NCI-H446 treated with DMSO at 0.1 percent for 48 hours (cell line): ENCODE results near the gene POLR3F.
"Not testable (repeated sequence)": the region's sequence is repeated elsewhere in the genome, so short reads cannot be mapped to it uniquely, and the experiment has no call there.

ENCODE experiments used
- DNase-seq: peaks from one replicate; lab custom pipeline; 2025; lab: John Stamatoyannopoulos, UW

POLR3F gene

DNA sequence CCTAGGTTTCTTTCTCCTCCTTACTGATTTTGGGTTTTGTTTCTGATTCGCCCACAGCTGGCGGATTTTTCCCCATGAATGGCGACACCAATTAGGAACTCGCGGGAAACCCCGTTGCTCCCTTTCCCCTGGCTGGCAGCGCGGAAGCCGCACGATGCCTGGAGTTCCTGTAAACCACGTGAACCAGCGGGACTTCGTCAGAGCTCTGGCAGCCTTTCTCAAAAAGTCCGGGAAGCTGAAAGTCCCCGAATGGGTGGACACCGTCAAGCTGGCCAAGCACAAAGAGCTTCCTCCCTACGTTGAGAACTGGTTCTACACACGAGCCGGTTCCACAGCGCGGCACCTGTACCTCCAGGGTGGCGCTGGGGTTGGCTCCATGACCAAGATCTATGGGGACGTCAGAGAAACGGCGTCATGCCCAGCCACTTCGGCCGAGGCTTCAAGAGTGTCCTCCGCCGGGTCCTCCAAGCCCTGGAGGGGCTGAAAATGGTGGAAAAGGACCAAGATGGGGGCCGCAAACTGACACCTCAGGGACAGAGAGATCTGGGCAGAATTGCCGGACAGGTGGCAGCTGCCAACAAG, 37.4 kb downstream of the POLR3F start:
- DNase-seq, result no peak

GRCh38 chr20:18506744-18507143, 39.6 kb downstream of the POLR3F start:
- no peak for DNase-seq

- peak; percentile 94 for DNase-seq
Measured at GRCh38 chr20:18507218-18508191, 40.3 kb downstream of the POLR3F start, which contains the start of gene SEC23B. Gene SEC23B (plus strand): TSS chr20:18507940. CDS start chr20:18510836, 2,896 bp downstream.

DNA sequence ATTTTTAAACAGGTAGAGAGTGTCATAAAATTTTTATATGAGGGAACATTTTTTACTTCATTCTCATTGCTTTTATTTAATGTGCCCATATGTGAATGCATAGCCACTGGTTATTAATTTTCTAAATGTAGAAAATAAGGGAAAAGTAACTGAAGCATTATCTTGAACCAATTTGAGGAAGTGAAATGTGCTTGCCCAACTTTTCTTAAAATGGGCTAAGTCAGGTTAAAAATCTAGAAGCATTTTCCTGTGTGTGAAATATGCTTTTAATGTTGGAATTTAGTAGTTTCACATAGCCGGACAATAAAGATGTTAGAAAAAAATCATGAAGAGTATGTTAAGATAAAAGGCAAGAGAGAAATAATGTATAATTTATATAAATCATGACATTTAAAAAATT, 44.4 kb downstream of the POLR3F start:
- DNase-seq, result no peak

- DNase-seq, result no peak
Measured at GRCh38 chr20:18513208-18513607, 46.0 kb downstream of the POLR3F start.

DNA sequence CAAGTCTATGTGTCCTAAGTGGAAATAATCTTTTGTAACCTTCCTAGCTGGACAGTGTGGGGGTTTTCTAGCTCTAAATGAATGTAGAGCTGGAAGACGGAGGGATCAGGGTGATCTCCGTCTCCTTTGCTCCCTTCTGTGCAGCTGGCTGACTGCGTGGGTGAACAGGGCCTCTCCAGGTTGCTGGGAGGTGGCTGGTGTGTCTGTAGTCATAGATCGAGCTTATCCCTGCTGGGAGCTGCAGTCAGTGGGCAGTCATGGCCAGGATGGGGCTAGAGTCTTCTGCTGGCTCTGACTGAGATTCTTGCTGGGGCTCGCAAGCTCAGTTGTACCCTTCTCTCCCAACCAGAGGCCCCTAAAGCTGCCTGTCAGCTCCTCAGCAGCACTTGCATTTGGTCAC, 46.9 kb downstream of the POLR3F start:
- no peak for DNase-seq

DNA sequence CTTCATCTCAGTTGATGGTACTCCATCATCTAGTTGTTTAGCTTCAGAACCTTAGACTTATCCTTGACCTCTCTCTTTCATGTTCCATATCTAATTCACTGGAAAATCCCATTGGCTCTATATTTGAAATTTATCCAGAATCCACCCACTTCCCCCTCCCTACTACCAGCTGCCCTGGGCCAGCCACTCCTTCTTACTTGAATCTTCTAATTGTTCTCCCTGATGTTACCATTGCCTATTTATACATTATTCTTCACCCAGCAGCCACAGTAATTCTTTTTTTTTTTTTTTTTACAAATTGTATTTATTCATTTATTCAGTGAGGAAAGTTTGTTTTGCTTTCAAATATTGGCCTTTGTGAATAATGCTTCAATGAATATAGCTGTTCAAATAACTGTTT, 48.8 kb downstream of the POLR3F start:
- no peak for DNase-seq

DNA sequence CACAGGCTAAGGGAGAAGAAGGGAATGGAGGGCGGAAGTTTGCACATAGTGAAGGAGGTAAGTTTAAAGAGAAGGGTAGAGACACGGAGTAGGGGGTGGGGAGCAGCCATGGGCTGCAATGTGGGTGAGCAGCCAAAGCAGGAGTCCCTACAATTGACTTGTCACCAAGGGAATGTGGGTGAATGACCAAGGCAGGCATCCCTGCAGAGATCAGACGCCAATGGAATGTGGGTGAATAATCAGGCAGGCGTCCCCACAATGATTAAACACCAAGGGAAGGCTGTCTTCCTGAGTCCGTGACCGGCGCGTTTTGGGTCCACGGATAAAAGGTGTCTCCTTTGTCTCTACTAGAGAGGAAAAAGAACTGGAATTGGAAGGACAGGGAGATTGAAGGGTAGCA, 54.9 kb downstream of the POLR3F start:
- DNase-seq, result not testable (repeated sequence)

DNA sequence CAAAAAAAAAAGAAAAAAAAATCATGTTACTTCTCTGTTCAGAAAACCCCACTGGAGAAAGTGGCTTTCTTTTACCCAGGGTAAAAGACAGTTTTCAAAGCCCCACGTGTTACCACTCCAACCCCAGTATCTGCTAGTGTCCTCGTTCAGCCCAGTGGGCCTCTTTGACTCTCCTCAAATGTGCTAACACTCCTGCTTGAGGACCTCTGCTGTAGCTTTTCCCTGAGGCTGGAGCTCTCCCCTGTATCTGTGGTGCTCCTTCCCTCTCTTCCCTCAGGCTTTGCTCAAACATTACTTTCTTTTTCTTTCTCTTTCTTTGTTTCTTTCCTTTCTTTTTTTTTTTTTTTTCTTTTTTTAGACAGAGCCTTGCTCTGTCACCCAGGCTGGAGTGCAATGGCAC, 55.9 kb downstream of the POLR3F start:
- no peak for DNase-seq

DNA sequence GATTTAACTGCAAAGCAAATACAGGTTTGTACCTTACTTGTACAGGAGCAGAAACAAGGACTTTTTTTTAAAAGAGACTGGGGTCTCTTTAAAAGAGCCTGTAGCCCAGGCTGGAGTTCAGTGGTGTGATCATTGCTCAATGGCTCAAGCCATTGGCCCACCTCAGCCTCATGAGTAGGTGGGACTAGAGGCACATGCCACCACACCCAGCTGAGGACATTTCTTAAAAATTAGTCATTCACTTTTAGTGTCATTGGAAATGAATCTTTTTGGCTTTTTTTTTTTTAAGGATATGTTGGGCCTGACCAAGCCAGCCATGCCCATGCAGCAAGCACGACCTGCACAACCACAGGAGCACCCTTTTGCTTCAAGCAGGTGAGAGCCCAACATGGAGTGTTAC, 57.5 kb downstream of the POLR3F start:
- DNase-seq, result no peak

GRCh38 chr20:18526761-18527160, 59.6 kb downstream of the POLR3F start:
- not testable (repeated sequence) for DNase-seq

DNA sequence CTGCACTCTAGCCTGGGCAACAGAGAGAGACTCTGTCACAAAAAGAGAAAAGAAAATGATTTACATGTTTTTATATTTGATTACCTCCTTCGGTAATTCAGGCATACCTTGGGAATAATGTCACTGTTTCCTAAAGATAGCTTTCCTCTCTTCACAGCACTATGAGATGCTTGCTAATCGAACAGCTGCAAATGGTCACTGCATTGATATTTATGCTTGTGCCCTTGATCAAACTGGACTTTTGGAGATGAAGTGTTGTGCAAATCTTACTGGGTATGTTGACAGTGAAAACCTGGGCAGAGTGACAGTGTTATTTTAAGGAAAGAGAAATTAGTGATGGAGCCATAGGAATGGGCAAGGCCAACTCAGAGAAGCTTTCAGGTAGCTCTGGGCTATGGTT, 60.1 kb downstream of the POLR3F start:
- DNase-seq, result no peak

- no peak for DNase-seq
Measured at GRCh38 chr20:18527836-18528235, 60.6 kb downstream of the POLR3F start.

DNA sequence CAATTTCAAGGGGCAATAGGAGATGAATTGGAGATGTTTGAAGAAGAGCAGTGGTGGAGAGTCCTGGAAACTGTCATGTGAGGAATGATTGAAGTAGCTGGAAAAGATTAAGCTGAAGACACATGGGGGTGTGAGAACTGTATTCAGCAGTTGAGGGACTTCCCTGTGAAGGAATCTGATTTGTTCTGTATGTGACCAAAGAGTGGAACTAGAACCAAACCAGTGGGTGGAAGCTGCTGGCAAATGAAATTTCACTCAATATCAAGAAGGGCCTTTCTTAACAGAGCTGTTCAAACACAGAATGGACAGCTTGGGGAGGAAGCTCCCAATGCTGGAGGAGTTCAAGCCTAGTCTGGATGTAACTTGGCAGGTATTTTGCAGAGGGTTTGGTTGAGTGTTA, 61.9 kb downstream of the POLR3F start:
- no peak for DNase-seq

- DNase-seq, result no peak
Measured at GRCh38 chr20:18532626-18533025, 65.4 kb downstream of the POLR3F start.

DNA sequence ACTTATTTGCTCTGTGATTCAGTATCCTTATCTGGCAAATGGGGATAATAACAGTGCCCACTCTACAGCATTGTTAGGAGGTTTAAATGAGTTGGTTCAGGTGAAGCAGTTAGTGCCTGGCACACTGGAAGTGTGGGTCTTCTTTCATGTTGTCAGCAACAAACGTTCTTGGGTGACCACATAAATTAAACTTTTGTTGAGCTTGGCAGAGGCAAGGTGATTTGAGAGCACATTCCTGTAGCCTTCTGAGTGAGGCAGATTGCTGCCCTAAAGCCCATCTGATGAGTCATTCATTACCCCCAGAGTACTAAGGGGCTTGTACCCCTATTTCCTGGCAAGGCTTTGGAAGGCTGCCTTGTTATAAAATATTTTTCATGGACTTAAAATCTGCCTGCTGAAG, 66.3 kb downstream of the POLR3F start:
- DNase-seq, result no peak

DNA sequence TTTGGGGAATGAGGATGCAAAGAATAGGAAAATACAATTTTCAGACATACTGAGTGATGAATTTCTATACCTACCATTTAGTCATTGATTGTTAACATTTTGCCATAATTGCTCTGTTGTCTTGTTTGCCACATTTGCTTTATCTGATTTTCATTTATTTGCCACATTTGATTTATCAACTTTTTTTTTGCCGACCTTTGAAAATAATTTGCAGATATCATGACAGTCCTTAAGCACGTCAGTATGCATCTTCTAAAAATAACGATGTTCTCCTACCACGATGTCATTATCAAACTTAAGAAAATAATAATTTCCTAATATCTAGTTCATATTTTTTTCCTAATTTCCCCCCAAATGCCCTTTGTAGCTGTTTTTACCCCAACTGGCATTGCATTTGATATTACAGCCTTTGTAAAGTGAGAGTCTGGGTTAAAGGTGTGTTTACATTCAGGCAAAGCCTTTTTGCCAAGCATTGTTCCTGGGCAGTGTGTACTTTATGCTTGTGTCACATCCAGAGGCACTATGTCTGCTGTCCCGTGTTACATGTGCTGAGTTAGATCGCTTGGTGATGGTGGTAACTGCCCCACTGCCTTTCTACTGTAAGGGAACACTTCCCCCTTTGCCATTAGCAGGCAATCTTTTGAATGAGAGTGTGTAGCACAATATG, 66.9 kb downstream of the POLR3F start:
- DNase-seq, result no peak
